Measurements from ENCODE around the gene LCLAT1.

- no peak for TF ChIP-seq CTCF (IDR thresholded peaks at IDR 0.05)
- TF ChIP-seq EZH2 (IDR thresholded peaks at IDR 0.05; ENCODE audit: borderline replicate concordance, insufficient read depth, low read depth, low read length, poor library complexity, severe bottlenecking), result no peak
Measured at GRCh38 chr2:30580391-30580790, 133.3 kb downstream of the LCLAT1 start.

Data from B cell (primary cell).